G401 (cell line): ENCODE measurements around the gene PAH. TPM values are rescaled to one million over a fixed set of nuclear protein-coding genes. Genes with fewer than 3 reads are reported as not detected.

Experiments
- total RNA-seq: library from RNA; depleted of rRNA; stranded (reverse); fragments of >200 nt; shearing (Covaris generic); gene quantifications from 2 replicates; pipeline ENCODE4 v1.2.3, GENCODE V29; 2014; rRNA removed

The PAH gene
- total RNA-seq, 1 experiment from 2014 or later = not detected

Other genes with a start within 250 kb of the PAH start
- gene ASCL1, start 40.4 kb upstream of the PAH start, total RNA-seq = not detected in 2 replicates